PC-9 (cell line): ENCODE data around the gene DHCR7.

ENCODE experiments used
- CTCF ChIP-seq: fragments of 200-600 bp; sonication (generic); conservative IDR thresholded peaks from 2 replicates; pipeline ENCODE4 v1.6.1; 2017; ENCODE audit warnings: mixed run types, antibody characterized with exemption, mild to moderate bottlenecking, moderate library complexity
- EZH2 ChIP-seq: fragments of 200-600 bp; sonication (generic); IDR thresholded peaks from 2 replicates; pipeline ENCODE4 v1.8.0; 2017; ENCODE audit warnings: antibody characterized with exemption, low read depth

- TF ChIP-seq CTCF (no peak), EZH2 (no peak)
Measured at GRCh38 chr11:71408826-71409225, 39.4 kb downstream of the DHCR7 start.
